Common myeloid progenitor, CD34-positive (primary cell): ENCODE data around the gene SLIT1.
A peak's percentile ranks its signal among the peaks of the same experiment; 100 is the strongest.

ENCODE experiments used
- CTCF ChIA-PET: fragments of 350-600 bp; sonication (Branson Sonifier 250); formaldehyde crosslinking; loops from one replicate; lab custom pipeline; 2021; ENCODE audit warnings: antibody characterized with exemption; lab: Charles Lee
- POLR2A ChIA-PET: fragments of 350-600 bp; sonication (Branson Sonifier 250); formaldehyde crosslinking; loops from one replicate; lab custom pipeline; 2021; ENCODE audit warnings: antibody characterized with exemption; lab: Charles Lee
- DNase-seq, 3 donors: peaks; one replicate each; pipeline versions ENCODE4 v3.0.0 to v3.0.0-alpha.2; 2013
- H3K27ac ChIP-seq, 2 experiments: 1 replicate in 1 of 2; 2 replicates in 1 of 2; pipeline ENCODE4 v1.7.0; 2013; ENCODE audit warnings: inconsistent platforms in 2 of 2, low read length in 2 of 2, mild to moderate bottlenecking in 2 of 2, low read depth in 1 of 2, moderate library complexity in 1 of 2; ENCODE audit not compliant: severe bottlenecking in 2 of 2, insufficient read depth in 1 of 2, poor library complexity in 1 of 2
- H3K27me3 ChIP-seq, 5 experiments: replicated peaks in 2 of 5; 1 replicate in 3 of 5; 2 replicates in 2 of 5; pipeline versions ENCODE4 v1.6.1 to v1.7.0; 2013; ENCODE audit warnings: low read length in 4 of 5, mild to moderate bottlenecking in 2 of 5, moderate library complexity in 2 of 5, inconsistent platforms in 1 of 5; ENCODE audit not compliant: insufficient read depth in 5 of 5, control insufficient read depth in 4 of 5
- H3K36me3 ChIP-seq, 4 experiments: 1 replicate in 2 of 4; 2 replicates in 2 of 4; pipeline versions ENCODE4 v1.6.1 to v1.7.0; 2013; ENCODE audit warnings: low read length in 3 of 4, control low read depth in 1 of 4, mild to moderate bottlenecking in 1 of 4; ENCODE audit not compliant: control insufficient read depth in 4 of 4, insufficient read depth in 4 of 4
- H3K4me1 ChIP-seq, 4 experiments: 1 replicate in 3 of 4; 2 replicates in 1 of 4; pipeline versions ENCODE4 v1.6.1 to v1.7.1; 2013; ENCODE audit warnings: low read length in 3 of 4, mild to moderate bottlenecking in 3 of 4, control low read depth in 1 of 4, inconsistent platforms in 1 of 4, moderate library complexity in 1 of 4; ENCODE audit not compliant: control insufficient read depth in 4 of 4, insufficient read depth in 4 of 4; ENCODE audit errors: control extremely low read depth in 1 of 4
- H3K4me3 ChIP-seq, 7 experiments: 1 replicate in 4 of 7; 2 replicates in 3 of 7; pipeline versions ENCODE4 v1.5.1 to v1.7.0; 2013; ENCODE audit warnings: mild to moderate bottlenecking in 7 of 7, low read length in 6 of 7, moderate library complexity in 6 of 7, inconsistent platforms in 2 of 7, low read depth in 2 of 7, control low read depth in 1 of 7; ENCODE audit not compliant: insufficient read depth in 4 of 7, control insufficient read depth in 1 of 7; ENCODE audit errors: extremely low read depth in 1 of 7
- H3K9me3 ChIP-seq, 5 experiments: 1 replicate in 4 of 5; 2 replicates in 1 of 5; pipeline versions ENCODE4 v1.6.1 to v1.7.1; 2013; ENCODE audit warnings: low read length in 4 of 5, mild to moderate bottlenecking in 2 of 5, inconsistent platforms in 1 of 5, low read depth in 1 of 5, moderate library complexity in 1 of 5; ENCODE audit not compliant: control insufficient read depth in 4 of 5, insufficient read depth in 2 of 5; ENCODE audit errors: control extremely low read depth in 1 of 5
- WGBS: methylation state at CpG from one replicate; pipeline ENCODE4 v1.1.5; 2013; ENCODE audit not compliant: insufficient coverage; 5-methylcytosine and 5-hydroxymethylcytosine counted together

SLIT1 gene

DNA sequence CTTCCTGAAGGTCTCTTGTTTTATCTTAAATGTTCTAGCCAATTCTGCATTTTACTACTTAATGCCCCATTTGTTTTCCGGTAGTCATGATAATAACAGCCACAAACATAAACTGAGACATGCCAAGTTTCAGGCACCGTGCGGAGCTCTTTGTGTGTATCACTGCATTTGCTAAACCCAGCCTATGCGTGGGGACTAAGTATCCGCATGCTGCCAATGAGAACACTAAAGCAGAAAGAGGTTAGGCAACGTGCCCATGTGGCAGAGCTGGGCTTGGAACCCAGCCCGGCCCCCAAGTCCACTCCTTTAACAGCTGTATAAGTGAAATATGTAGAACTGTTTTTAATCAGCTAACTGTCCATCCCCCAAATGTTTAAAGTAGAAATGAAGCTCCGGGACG is 54.1 kb downstream of the SLIT1 start:
- DNase-seq = no peak
- Histone ChIP-seq H3K4me1 (peaks cover 0 to 4% (median 1%) of the 10 kb centered on the region in 4 experiments), H3K27me3 (peaks cover 0 to 10% (median 0%) of the 10 kb centered on the region in 5 experiments), H3K36me3 (no peaks in the 10 kb centered on the region), H3K4me3 (no peak overlapping the region), H3K27ac (no peak overlapping the region), H3K9me3 (no peaks in the 10 kb centered on the region)
- 99% methylated on average over 7 of the region's 9 CpGs for WGBS
- POLR2A ChIA-PET = no interaction called here
- CTCF ChIA-PET = no interaction called here

DNA sequence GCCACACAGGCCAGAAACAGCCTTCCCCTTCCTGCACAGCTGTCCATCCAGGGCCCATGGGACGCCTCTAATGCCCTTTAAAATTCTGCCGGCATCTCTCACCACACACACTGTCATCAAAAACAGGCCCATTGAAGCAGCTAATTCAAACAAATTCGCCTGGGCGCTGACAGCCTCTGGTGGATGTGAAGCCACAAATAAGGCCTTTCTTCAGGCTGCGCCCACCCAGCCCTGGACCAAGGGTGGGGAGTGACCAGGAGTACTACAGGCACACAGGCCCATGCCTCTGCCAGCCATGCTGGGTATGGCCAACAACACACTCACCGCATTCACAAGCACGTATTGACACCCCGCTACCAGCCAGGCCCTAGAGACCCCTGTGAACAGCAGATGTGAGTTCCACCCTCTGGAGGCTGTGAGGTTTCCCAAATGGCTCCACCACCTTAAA is 54.6 kb downstream of the SLIT1 start:
- Histone ChIP-seq H3K4me3 (no peak overlapping the region), H3K36me3 (no peaks in the 10 kb centered on the region), H3K27ac (no peak overlapping the region), H3K4me1 (peaks cover 0 to 4% (median 1%) of the 10 kb centered on the region in 4 experiments), H3K9me3 (no peaks in the 10 kb centered on the region), H3K27me3 (peaks cover 0 to 13% (median 5%) of the 10 kb centered on the region in 5 experiments)
- no peak for DNase-seq
- CTCF ChIA-PET = no interaction called here
- WGBS = 96% methylated on average over 8 of the region's 8 CpGs
- POLR2A ChIA-PET = no interaction called here

GRCh38 chr10:97129666-97130065 is 56.1 kb downstream of the SLIT1 start:
- ChIA-PET CTCF (no interaction called here), POLR2A (no interaction called here)
- WGBS = 22% methylated on average over 6 of the region's 11 CpGs
- H3K9me3 ChIP-seq = no peaks in the 10 kb centered on the region
- H3K27me3 ChIP-seq = peaks cover 0 to 14% (median 5%) of the 10 kb centered on the region in 5 experiments
- no peaks in the 10 kb centered on the region for H3K36me3 ChIP-seq
- H3K4me3 ChIP-seq = no peak overlapping the region
- peaks cover 0 to 4% (median 1%) of the 10 kb centered on the region in 4 experiments for H3K4me1 ChIP-seq
- peak; percentile 5 to 39 (median 25) for DNase-seq
- no peak overlapping the region for H3K27ac ChIP-seq

DNA sequence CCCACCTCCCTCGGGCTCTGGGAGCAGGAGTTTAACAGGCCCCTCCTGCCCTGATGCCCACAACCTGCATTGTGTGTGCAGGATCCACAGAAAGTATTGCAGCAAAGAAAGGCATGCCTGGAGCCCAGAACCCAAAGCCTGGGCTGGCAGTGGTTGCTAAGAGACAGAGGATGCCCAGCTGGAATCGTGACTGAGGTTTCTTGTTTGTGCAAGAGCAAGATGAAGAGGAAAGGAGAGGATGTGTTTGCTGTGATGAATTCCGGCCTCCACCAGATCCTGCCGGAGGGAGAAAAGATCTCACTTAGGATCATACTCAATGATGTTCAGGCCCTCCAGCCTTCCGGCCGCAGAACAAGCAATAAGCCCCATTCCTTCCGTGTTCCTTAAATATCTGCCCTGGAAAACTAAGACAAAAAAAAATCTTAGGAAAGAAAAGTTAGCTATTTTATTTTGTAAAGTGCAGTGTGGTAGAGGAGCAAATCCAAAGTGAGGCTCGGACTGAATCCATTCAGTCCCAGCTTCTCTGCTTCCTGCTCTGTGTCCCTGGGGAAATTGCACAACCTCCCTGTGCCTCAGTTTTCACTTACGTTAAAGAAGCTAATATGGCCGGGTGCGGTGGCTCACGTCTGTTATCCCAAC is 57.1 kb downstream of the SLIT1 start:
- 70% methylated on average over 5 of the region's 12 CpGs for WGBS
- no peak overlapping the region for H3K4me3 ChIP-seq
- POLR2A ChIA-PET = no interaction called here
- no peak for DNase-seq
- peaks cover 0 to 16% (median 5%) of the 10 kb centered on the region in 5 experiments for H3K27me3 ChIP-seq
- CTCF ChIA-PET = interaction anchor here (0.9 to 1.0 kb wide), 2 partner anchors 11 to 89 kb away, joined by 3 read pairs; no protein-coding TSS in a partner anchor
- no peaks in the 10 kb centered on the region for H3K36me3 ChIP-seq
- H3K9me3 ChIP-seq = no peaks in the 10 kb centered on the region
- peaks cover 0 to 4% (median 1%) of the 10 kb centered on the region in 4 experiments for H3K4me1 ChIP-seq
- no peak overlapping the region for H3K27ac ChIP-seq

GRCh38 chr10:97128039-97128492 is 57.7 kb downstream of the SLIT1 start:
- peaks cover 0 to 19% (median 5%) of the 10 kb centered on the region in 5 experiments for H3K27me3 ChIP-seq

DNA sequence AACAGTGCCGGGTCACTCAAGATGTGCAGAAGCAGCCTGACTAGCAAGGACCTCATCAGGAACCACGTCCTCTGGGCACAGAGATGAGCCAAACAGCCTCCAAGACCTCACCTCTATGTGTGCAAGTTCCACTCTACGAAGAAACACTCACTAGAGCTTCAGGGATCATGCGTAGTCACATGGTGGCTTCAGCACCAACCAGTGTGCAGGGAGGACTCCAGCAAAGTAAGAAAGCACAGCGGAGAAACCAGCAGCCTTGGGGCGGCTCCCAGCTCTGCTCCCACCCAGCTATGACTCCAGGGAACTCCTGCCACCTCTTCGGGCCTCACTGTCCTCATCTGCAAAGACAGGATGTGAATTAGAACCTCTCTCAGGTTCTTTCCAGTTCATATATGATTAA is 58.2 kb downstream of the SLIT1 start:
- no peak for DNase-seq
- Histone ChIP-seq H3K4me3 (no peak overlapping the region), H3K4me1 (peaks cover 0 to 4% (median 1%) of the 10 kb centered on the region in 4 experiments), H3K27me3 (peaks cover 0 to 22% (median 5%) of the 10 kb centered on the region in 5 experiments), H3K36me3 (no peaks in the 10 kb centered on the region), H3K27ac (no peak overlapping the region), H3K9me3 (no peaks in the 10 kb centered on the region)
- CTCF ChIA-PET = interaction anchor here (0.7 kb wide), 1 partner anchor 46 kb away, joined by 3 read pairs; no protein-coding TSS in a partner anchor
- POLR2A ChIA-PET = no interaction called here
- WGBS = 84% methylated on average over 6 of the region's 7 CpGs

More at GRCh38 chr10:97128039-97128492, 57.7 kb downstream of the SLIT1 start:
- H3K4me3 ChIP-seq = no peak overlapping the region
- H3K9me3 ChIP-seq = no peaks in the 10 kb centered on the region
- ChIA-PET CTCF (no interaction called here), POLR2A (no interaction called here)
- H3K27ac ChIP-seq = no peak overlapping the region
- DNase-seq = no peak
- WGBS = 90% methylated on average over 8 of the region's 11 CpGs
- H3K4me1 ChIP-seq = peaks cover 0 to 4% (median 1%) of the 10 kb centered on the region in 4 experiments
- no peaks in the 10 kb centered on the region for H3K36me3 ChIP-seq

DNA sequence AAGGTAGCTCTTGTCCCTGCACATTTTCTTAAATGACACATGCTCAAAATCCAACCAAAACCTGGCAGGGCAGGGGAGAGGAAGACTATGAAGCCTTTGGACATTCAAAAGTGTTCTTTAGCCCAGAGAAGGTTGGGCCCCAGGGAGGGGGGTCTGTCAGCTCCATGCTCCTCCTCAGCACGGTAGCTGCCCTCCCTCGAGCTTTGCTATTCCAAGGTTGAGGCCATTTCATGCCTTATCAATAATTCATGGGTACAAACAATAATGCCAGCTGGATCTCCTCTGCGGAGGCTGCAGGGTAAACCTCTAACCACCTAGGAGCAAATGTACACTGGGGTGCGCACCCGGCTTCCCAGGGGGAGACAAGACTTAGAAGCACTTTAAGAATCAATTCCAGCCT is 61.5 kb downstream of the SLIT1 start:
- no peaks in the 10 kb centered on the region for H3K36me3 ChIP-seq
- DNase-seq = no peak
- no peaks in the 10 kb centered on the region for H3K9me3 ChIP-seq
- CTCF ChIA-PET = interaction anchor here (1.4 to 1.5 kb wide), 2 partner anchors 22 to 49 kb away, joined by 3 to 5 read pairs; no protein-coding TSS in a partner anchor
- no peaks in the 10 kb centered on the region for H3K4me1 ChIP-seq
- POLR2A ChIA-PET = no interaction called here
- 91% methylated on average over 5 of the region's 5 CpGs for WGBS
- H3K27ac ChIP-seq = no peak overlapping the region
- H3K4me3 ChIP-seq = no peak overlapping the region
- peaks cover 0 to 42% (median 9%) of the 10 kb centered on the region in 5 experiments for H3K27me3 ChIP-seq
